ENCODE data around the gene RNF114.

- TF ChIP-seq, protein P1, sequence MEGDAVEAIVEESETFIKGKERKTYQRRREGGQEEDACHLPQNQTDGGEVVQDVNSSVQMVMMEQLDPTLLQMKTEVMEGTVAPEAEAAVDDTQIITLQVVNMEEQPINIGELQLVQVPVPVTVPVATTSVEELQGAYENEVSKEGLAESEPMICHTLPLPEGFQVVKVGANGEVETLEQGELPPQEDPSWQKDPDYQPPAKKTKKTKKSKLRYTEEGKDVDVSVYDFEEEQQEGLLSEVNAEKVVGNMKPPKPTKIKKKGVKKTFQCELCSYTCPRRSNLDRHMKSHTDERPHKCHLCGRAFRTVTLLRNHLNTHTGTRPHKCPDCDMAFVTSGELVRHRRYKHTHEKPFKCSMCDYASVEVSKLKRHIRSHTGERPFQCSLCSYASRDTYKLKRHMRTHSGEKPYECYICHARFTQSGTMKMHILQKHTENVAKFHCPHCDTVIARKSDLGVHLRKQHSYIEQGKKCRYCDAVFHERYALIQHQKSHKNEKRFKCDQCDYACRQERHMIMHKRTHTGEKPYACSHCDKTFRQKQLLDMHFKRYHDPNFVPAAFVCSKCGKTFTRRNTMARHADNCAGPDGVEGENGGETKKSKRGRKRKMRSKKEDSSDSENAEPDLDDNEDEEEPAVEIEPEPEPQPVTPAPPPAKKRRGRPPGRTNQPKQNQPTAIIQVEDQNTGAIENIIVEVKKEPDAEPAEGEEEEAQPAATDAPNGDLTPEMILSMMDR (IDR thresholded peaks at IDR 0.05) = no peak
- no peak for TF ChIP-seq POLR2A (IDR thresholded peaks at IDR 0.05)
These were observed 45.5 kb upstream of the RNF114 start for GRCh38 chr20:49890471-49891361.

Data from lower leg skin (tissue), 3 donors.